ENCODE measurements around the gene HCN3. TPM values are rescaled to one million over a fixed set of nuclear protein-coding genes. Genes with fewer than 3 reads are reported as not detected.
"Not testable (repeated sequence)": the region's sequence is repeated elsewhere in the genome, so short reads cannot be mapped to it uniquely, and the experiment has no call there.

Gene HCN3
- total and polyA plus RNA-seq, 7 experiments from 2014 or later = 0.07 to 3.3 (median 2.5) TPM; not detected in 1

DNA sequence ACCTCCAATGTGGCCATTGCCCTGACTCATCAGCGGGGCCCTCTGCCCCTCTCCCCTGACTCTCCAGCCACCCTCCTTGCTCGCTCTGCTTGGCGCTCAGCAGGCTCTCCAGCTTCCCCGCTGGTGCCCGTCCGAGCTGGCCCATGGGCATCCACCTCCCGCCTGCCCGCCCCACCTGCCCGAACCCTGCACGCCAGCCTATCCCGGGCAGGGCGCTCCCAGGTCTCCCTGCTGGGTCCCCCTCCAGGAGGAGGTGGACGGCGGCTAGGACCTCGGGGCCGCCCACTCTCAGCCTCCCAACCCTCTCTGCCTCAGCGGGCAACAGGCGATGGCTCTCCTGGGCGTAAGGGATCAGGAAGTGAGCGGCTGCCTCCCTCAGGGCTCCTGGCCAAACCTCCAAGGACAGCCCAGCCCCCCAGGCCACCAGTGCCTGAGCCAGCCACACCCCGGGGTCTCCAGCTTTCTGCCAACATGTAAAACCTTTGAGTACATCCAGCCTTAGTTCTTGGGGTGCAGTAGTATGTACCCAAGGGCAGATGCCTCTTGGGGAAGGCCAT lies 10.8 kb downstream of the HCN3 start:
- no peaks in the 10 kb centered on the region for H3K9me3 ChIP-seq (ENCODE audit: control insufficient read depth in 2 of 3, low read length in 3 of 3)
- peaks cover 0 to 1% (median 0%) of the 10 kb centered on the region in 7 donors for H3K4me1 Mint-ChIP-seq
- ATAC-seq (no peak), DNase-seq (no peak)
- peaks cover 0 to 9% (median 0%) of the 10 kb centered on the region in 5 donors for H3K27me3 Mint-ChIP-seq
- no peaks in the 10 kb centered on the region for H3K27me3 ChIP-seq (ENCODE audit: control insufficient read depth in 2 of 2, insufficient read depth in 2 of 2, low read length in 2 of 2)
- CTCF ChIA-PET = no interaction called here
- H3K36me3 Mint-ChIP-seq = no peaks in the 10 kb centered on the region
- no peak overlapping the region for H3K4me3 ChIP-seq (ENCODE audit: low read length)
- intact Hi-C loops (cut with micrococcal nuclease) = no loop called here
- no peaks in the 10 kb centered on the region for H3K36me3 ChIP-seq (ENCODE audit: control insufficient read depth in 2 of 3, insufficient read depth in 3 of 3, low read length in 3 of 3)
- no peak overlapping the region for H3K4me3 Mint-ChIP-seq
- no peak overlapping the region for H3K27ac Mint-ChIP-seq
- H3K4me1 ChIP-seq (ENCODE audit: control insufficient read depth in 2 of 2, insufficient read depth in 2 of 2, low read length in 2 of 2) = no peaks in the 10 kb centered on the region
- POLR2A ChIA-PET = no interaction called here
- H3K9me3 Mint-ChIP-seq = no peaks in the 10 kb centered on the region
- no peak overlapping the region for H3K27ac ChIP-seq (ENCODE audit: low read depth, low read length)

DNA sequence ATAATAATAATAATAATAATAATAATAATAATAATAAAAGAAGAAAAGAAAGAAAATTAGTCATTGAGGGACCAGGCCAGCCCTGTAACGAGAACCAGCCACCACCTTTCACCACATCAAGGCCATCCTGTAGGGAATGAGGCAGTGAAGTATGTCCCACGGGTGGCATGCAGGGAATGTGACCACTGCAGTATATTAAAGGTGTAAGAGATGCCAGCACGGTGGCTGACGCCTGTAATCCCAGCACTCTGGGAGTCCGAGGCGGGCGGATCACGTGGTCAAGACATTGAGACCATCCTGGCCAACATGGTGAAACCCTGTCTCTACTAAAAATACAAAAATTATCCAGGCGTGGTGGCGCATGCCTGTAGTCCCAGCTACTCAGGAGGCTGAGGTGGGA lies 13.7 kb downstream of the HCN3 start:
- H3K27ac ChIP-seq (ENCODE audit: low read depth, low read length); H3K27ac Mint-ChIP-seq; ATAC-seq; POLR2A ChIA-PET; H3K4me3 Mint-ChIP-seq; H3K27me3 ChIP-seq (ENCODE audit: control insufficient read depth in 2 of 2, insufficient read depth in 2 of 2, low read length in 2 of 2); H3K9me3 Mint-ChIP-seq; CTCF ChIA-PET; H3K36me3 Mint-ChIP-seq; H3K9me3 ChIP-seq (ENCODE audit: control insufficient read depth in 2 of 3, low read length in 3 of 3); H3K4me3 ChIP-seq (ENCODE audit: low read length); H3K36me3 ChIP-seq (ENCODE audit: control insufficient read depth in 2 of 3, insufficient read depth in 3 of 3, low read length in 3 of 3); H3K4me1 Mint-ChIP-seq; H3K4me1 ChIP-seq (ENCODE audit: control insufficient read depth in 2 of 2, insufficient read depth in 2 of 2, low read length in 2 of 2); DNase-seq; intact Hi-C loops (cut with micrococcal nuclease): not testable (repeated sequence)
- peaks cover 19 to 33% (median 20%) of the 10 kb centered on the region in 5 donors for H3K27me3 Mint-ChIP-seq

DNA sequence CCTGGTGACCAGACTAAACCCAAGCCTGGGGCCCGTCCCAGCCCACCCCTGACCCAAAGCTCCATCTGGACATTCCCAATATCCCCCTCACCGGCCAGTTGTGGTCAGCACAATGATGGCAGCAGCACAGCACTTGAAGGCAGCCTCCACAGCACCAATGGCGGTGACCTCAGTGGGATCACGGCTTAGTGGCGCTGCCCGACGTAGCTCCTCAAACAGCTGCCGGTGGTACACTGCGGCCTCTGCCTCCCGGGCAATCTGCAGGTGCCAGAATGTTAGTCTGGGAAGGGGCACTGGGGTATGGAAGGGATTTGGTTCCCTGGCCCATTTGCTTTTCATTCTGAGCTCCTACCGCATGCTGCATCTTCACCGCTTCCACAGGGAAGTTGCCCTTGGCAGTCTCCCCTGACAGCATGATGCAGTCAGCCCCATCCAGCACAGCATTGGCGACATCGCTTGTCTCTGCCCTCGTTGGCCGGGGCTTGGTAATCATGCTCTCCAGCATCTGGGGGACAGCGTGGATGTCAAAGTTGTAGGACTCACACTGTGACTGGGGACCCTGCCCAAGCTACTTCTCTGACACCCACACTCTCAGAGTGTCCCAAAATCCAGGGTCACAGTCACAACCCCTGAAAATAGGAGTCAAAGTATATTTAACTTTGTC lies 16.0 kb downstream of the HCN3 start:
- Histone ChIP-seq H3K9me3 (ENCODE audit: control insufficient read depth in 2 of 3, low read length in 3 of 3) (no peaks in the 10 kb centered on the region), H3K36me3 (ENCODE audit: control insufficient read depth in 2 of 3, insufficient read depth in 3 of 3, low read length in 3 of 3) (no peaks in the 10 kb centered on the region), H3K4me1 (ENCODE audit: control insufficient read depth in 2 of 2, insufficient read depth in 2 of 2, low read length in 2 of 2) (no peaks in the 10 kb centered on the region), H3K27me3 (ENCODE audit: control insufficient read depth in 2 of 2, insufficient read depth in 2 of 2, low read length in 2 of 2) (no peaks in the 10 kb centered on the region), H3K27ac (ENCODE audit: low read depth, low read length) (no peak overlapping the region), H3K4me3 (ENCODE audit: low read length) (no peak overlapping the region)
- POLR2A ChIA-PET = no interaction called here
- Mint-ChIP-seq H3K9me3 (no peaks in the 10 kb centered on the region), H3K27ac (no peak overlapping the region), H3K4me3 (no peak overlapping the region), H3K27me3 (peaks cover 31 to 52% (median 39%) of the 10 kb centered on the region in 5 donors), H3K4me1 (peaks cover 3 to 15% (median 4%) of the 10 kb centered on the region in 7 donors), H3K36me3 (no peaks in the 10 kb centered on the region)
- CTCF ChIA-PET = no interaction called here
- ATAC-seq = no peak
- intact Hi-C loops (cut with micrococcal nuclease) = no loop called here
- DNase-seq = no peak

DNA sequence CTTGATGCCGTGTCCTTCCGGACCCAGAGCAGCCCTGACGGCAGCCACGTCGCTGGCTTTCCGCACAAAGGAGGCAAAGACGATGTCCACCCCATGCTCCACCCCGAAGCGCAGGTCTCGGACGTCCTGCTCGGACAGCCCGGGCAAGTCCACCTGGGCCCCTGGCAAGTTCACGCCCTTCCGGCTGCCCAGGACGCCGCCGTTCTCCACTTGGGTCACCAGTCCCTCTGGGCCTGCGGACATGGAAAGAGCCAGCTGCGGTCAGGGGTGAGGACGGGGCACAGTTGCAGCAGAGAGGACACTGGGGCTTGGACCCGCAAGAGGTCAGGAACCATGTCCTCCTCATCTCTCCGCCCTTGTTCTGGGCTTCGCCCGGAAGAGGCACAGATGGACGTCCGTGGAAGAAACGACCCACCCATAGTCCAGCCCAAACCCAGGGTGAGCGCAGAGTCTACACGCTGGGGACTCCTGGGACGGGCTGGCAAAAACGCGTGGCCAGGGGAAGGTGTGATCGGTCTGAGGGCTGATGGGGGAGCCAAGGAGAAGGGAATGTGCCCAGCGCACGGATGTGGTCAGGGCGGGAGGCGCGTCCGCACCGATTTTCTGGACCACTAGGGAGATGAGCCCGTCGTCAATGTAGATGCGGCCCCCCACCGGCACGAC lies 17.4 kb downstream of the HCN3 start:
- ChIA-PET CTCF (no interaction called here), POLR2A (no interaction called here)
- Histone ChIP-seq H3K27ac (ENCODE audit: low read depth, low read length) (no peak overlapping the region), H3K9me3 (ENCODE audit: control insufficient read depth in 2 of 3, low read length in 3 of 3) (no peaks in the 10 kb centered on the region), H3K36me3 (ENCODE audit: control insufficient read depth in 2 of 3, insufficient read depth in 3 of 3, low read length in 3 of 3) (no peaks in the 10 kb centered on the region), H3K4me3 (ENCODE audit: low read length) (no peak overlapping the region), H3K27me3 (ENCODE audit: control insufficient read depth in 2 of 2, insufficient read depth in 2 of 2, low read length in 2 of 2) (no peaks in the 10 kb centered on the region), H3K4me1 (ENCODE audit: control insufficient read depth in 2 of 2, insufficient read depth in 2 of 2, low read length in 2 of 2) (no peaks in the 10 kb centered on the region)
- Mint-ChIP-seq H3K4me1 (peaks cover 3 to 15% (median 4%) of the 10 kb centered on the region in 7 donors), H3K4me3 (peak overlapping the region in 1 of 10 donors; percentile 65), H3K9me3 (no peaks in the 10 kb centered on the region), H3K36me3 (no peaks in the 10 kb centered on the region), H3K27ac (no peak overlapping the region), H3K27me3 (peaks cover 31 to 56% (median 39%) of the 10 kb centered on the region in 5 donors)
- intact Hi-C loops (cut with micrococcal nuclease) = no loop called here
- DNase-seq = no peak
- no peak for ATAC-seq

DNA sequence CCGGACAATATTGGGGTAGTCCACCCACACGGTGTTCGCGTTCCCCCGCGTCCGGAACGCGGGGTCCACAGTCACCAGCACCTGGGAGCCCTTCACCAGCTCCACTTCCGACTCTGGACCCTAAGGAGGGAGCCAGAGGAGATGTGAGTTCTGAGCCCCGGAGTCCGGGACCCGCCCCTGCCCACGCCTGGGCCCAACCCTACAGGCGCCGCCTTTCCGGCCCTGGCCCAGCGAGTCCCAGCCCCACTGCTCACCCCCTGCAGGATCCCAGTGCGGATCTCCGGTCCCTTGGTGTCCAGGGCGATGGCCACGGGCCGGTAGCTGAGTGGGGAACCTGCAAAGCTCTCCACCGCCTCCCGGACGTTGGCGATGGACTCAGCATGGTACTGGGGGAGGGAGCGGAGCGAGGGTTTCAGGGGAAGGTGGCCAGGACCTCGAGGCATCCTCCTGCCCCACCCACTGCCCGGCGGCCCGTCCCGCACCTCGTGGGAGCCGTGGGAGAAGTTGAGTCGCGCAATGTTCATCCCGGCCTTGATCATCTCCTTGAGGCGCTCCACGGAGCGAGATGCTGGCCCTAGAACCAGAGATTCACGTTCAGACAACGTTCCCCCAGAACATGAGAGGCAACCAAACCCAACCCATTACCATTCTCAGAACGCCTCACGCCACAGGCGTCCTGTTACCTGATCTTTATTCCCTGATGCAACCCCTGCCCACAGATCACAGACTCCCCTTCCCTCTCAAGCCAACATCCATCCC lies 18.1 kb downstream of the HCN3 start:
- H3K4me1 ChIP-seq (ENCODE audit: control insufficient read depth in 2 of 2, insufficient read depth in 2 of 2, low read length in 2 of 2) = no peaks in the 10 kb centered on the region
- ChIA-PET POLR2A (no interaction called here), CTCF (no interaction called here)
- H3K27me3 ChIP-seq (ENCODE audit: control insufficient read depth in 2 of 2, insufficient read depth in 2 of 2, low read length in 2 of 2) = no peaks in the 10 kb centered on the region
- intact Hi-C loops (cut with micrococcal nuclease) = no loop called here
- Mint-ChIP-seq H3K27me3 (peaks cover 31 to 56% (median 39%) of the 10 kb centered on the region in 5 donors), H3K4me1 (peaks cover 3 to 15% (median 4%) of the 10 kb centered on the region in 7 donors), H3K36me3 (no peaks in the 10 kb centered on the region), H3K27ac (no peak overlapping the region), H3K4me3 (peak overlapping the region in 2 of 10 donors; percentile 34 to 65), H3K9me3 (no peaks in the 10 kb centered on the region)
- H3K4me3 ChIP-seq (ENCODE audit: low read length) = no peak overlapping the region
- DNase-seq (no peak), ATAC-seq (no peak)
- no peaks in the 10 kb centered on the region for H3K36me3 ChIP-seq (ENCODE audit: control insufficient read depth in 2 of 3, insufficient read depth in 3 of 3, low read length in 3 of 3)
- no peaks in the 10 kb centered on the region for H3K9me3 ChIP-seq (ENCODE audit: control insufficient read depth in 2 of 3, low read length in 3 of 3)
- H3K27ac ChIP-seq (ENCODE audit: low read depth, low read length) = no peak overlapping the region

DNA sequence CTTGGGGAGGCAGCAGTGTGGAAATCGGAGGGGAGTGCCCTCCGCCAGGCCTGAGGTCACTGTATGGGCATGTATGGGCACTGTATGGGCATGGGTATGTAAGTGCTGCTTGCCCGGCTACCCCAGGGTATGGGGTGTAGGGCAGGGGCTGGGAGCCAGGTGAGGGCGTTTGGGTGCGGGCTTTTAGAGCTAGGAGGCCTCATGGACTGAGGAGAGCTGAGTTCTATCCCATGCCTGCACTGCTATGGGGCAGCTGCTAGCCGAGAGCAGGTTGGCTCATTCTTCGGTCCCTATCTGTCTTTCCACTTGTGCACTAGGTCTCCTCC lies 18.6 kb downstream of the HCN3 start:
- H3K36me3 ChIP-seq (ENCODE audit: control insufficient read depth in 2 of 3, insufficient read depth in 3 of 3, low read length in 3 of 3) = no peaks in the 10 kb centered on the region
- no peaks in the 10 kb centered on the region for H3K9me3 ChIP-seq (ENCODE audit: control insufficient read depth in 2 of 3, low read length in 3 of 3)
- intact Hi-C loops (cut with micrococcal nuclease) = no loop called here
- no peaks in the 10 kb centered on the region for H3K36me3 Mint-ChIP-seq
- H3K4me1 ChIP-seq (ENCODE audit: control insufficient read depth in 2 of 2, insufficient read depth in 2 of 2, low read length in 2 of 2) = no peaks in the 10 kb centered on the region
- no peak overlapping the region for H3K27ac Mint-ChIP-seq
- H3K4me3 Mint-ChIP-seq = peak overlapping the region in 2 of 10 donors; percentile 34 to 38
- H3K27me3 Mint-ChIP-seq = peaks cover 31 to 56% (median 39%) of the 10 kb centered on the region in 5 donors
- CTCF ChIA-PET = no interaction called here
- no peak overlapping the region for H3K4me3 ChIP-seq (ENCODE audit: low read length)
- POLR2A ChIA-PET = no interaction called here
- H3K4me1 Mint-ChIP-seq = peaks cover 3 to 15% (median 4%) of the 10 kb centered on the region in 7 donors
- H3K9me3 Mint-ChIP-seq = no peaks in the 10 kb centered on the region
- H3K27ac ChIP-seq (ENCODE audit: low read depth, low read length) = no peak overlapping the region
- H3K27me3 ChIP-seq (ENCODE audit: control insufficient read depth in 2 of 2, insufficient read depth in 2 of 2, low read length in 2 of 2) = no peaks in the 10 kb centered on the region
- ATAC-seq (no peak), DNase-seq (no peak)

Measured in naive thymus-derived CD4-positive, alpha-beta T cell (primary cell).